GM19438 (cell line): ENCODE results near the gene RABEP2.
"Not testable (repeated sequence)": the region's sequence is repeated elsewhere in the genome, so short reads cannot be mapped to it uniquely, and the experiment has no call there.

ENCODE experiments used
- ATAC-seq: cut with Tn5 transposase; IDR thresholded peaks from one replicate; pipeline ENCODE4 v1.9.1; 2021; ENCODE audit warnings: low read depth; ENCODE audit not compliant: unreplicated experiment

Gene RABEP2

DNA sequence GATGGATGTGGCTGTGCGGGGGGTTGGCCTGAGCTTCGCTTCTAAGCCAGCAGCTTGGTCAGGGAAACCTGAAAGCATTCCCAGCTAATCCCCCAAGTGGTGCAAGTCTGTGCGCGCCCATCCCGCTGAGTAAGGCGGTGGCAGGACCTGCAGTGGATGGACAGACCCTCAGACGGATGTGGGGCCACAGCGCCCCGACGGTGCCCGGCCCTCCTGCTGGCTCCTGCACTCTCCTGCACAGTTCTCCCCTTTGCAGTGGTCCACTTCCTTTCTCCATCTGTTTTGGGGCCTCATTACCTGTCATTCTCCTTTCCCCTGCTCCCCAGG lies 44.5 kb downstream of the RABEP2 start:
- no peak for ATAC-seq

- ATAC-seq = peak; percentile 82
Measured at GRCh38 chr16:28879841-28880588, 45.0 kb downstream of the RABEP2 start.

DNA sequence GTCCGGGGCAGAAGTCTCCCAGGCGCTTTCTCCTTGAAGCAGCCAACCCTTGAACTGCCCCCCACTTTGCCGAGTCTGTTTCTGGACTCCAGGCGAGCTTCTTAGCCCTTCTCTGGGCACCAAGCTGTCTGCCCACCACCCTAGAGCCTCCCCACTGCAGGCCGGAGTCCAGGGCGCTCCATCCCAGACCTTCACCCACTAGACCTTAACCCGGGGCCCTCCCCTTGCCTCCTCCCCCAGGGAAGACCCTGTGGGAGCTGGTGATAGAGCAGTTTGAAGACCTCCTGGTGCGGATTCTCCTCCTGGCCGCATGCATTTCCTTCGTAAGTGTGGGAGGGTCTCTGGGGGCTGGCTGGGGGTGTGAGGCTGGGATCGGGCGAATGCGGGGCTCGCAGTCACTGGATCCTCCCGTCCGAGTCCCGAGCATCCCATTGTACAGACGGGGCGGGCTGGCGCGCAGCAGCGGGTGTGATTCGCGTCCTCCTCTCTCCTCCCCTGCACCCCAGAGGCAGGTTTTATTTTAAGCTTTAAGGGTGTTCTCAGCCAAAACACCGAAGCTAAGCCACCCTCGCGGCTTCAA lies 45.7 kb downstream of the RABEP2 start:
- peak; percentile 37 for ATAC-seq

GRCh38 chr16:28878083-28878926 lies 46.7 kb downstream of the RABEP2 start, which contains the start of gene ATP2A1:
ATP2A1 (plus strand) TSS chr16:28878488; CDS start chr16:28878672, 184 bp downstream.
- no peak for ATAC-seq

DNA sequence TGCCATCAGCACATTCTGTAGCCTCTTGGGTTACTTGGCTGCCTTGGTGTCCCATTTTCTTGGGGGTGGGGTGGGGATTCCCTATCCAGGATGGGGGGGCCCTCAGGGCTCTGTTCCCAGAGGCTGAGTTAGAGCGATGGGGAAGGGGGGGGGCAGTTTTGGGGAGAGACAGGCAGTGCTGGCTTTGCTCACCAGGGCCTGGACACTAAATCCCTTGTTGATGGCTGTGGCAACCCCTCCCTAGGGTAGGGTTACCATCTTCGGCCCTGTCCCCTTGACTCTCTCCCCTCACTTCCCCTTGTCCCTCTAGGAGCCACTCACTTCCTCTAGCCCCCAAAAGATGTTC lies 47.4 kb downstream of the RABEP2 start:
- no peak for ATAC-seq

DNA sequence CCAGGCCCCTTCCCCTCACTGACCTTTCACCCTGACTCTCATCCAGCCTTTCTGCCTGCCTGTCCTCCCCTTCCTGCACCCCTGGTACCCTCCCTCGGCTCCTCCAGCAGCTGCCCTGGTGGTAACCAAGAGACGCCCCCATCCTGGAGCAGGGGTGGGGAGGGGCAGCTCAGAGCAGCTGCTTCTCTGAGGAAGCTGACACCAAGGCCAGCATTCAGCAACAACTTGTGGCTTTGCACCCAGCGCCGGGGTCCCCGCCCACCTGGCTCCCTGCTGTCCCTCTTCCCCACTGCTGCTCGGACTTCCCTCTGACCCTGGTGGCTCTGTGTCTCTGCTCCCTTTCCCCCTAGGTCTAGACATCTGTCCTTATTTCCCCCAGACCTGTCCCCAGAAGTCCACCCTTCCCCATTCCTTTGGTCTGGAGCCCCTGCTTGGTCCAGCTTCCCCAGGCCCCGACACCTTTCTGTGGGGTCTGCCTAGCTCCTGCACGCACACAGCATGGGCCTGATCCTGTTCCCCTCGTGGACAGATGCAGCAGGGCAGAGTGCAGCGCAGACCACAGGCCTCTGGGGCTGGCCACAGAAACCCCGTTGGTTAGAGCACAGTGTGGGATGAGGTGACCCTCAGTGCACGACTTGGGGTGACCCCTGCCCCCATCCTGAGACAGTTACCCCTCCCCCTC lies 47.9 kb downstream of the RABEP2 start:
- ATAC-seq = no peak

DNA sequence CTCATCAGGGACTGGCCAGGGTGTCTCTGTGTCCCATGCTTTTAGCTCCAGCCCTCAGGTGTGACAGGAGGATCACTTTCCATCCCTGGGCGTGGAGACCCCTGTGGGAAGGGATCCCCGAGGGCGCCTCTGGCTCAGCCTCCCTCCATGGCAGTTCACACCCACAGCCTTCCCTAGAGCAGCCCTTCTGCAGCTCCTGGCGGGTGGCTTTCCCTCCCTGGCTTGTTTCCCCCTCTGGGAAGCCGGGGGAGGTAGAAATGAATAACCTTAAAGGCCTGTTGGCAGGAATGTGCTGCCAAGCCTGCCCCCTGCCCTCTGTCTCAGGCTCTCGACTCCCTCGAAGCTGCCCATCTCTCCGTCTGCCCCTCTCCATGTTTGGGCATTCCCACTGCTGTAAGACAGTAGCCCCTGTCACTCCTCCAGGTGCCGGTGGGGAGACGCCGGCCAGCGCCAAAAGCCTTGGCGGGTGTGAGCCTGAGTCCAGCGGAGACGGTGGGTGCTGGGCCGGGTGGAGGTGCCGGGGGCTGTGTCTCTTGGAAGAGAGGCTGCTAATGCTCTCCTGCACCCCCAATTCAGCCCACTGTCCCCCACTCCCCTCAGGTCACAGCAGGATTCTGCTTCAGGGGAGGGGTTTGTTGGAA lies 48.9 kb downstream of the RABEP2 start:
- ATAC-seq = no peak

GRCh38 chr16:28875134-28876018 lies 49.7 kb downstream of the RABEP2 start:
- ATAC-seq = no peak

DNA sequence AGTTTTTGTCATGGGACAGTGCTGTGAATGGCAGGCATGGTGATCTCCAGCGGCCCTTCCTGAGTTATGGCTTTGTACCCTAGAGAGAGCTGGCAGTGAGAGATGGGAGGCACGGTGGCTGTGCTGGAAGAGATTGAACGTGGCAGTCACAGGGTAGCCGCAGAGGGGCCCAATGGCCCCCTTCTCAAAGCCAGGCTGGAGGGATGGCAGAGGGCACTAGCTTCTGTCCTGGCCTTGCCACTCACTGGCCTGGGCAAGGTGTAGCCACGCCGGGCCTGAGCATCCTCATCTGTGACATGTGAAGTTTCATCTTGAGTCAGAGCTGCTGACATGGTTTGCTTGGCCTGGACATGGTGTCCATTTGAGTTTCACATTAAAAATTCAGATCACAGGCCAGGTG lies 50.6 kb downstream of the RABEP2 start:
- no peak for ATAC-seq

- ATAC-seq = no peak
Measured at GRCh38 chr16:28873543-28874201, 51.4 kb downstream of the RABEP2 start.

- no peak for ATAC-seq
Measured at GRCh38 chr16:28872952-28873351, 52.1 kb downstream of the RABEP2 start.

DNA sequence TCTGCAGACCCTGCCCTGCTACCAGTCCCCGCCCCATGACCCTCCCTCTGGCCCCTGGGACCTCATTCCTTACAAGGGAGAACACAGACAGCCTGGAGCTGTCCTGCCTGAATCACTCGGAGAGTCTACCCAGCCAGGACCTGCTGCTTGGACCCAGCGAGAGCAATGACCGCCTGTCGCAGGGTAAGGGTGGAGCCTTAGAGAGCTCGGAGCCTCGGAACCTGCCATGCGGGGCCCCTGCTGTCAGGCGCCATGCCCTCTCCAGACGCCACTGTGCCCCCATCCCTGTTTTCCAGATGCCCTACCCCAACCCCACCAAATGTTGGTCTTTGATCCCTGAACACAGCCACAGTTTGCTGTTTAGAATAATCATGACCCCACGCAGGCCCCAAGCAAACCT lies 55.8 kb downstream of the RABEP2 start:
- ATAC-seq = no peak

DNA sequence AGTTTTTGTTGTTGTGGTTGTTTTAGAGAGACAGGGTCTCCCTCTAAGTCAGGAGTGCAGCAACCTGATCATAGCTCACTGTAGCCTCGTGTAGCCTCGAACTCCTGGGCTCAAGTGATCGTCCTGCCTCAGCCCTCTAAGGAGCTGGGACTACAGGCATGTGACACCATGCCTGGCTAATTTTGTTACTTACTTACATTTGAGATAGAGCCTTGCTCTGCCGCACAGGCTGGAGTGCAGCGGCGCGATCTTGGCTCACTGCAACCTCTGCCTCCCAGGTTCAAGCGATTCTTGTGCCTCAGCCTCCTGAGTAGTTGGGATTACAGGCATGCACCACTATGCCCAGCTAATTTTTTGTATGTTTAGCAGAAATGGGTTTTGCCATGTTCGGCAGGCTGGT lies 57.4 kb downstream of the RABEP2 start:
- ATAC-seq = not testable (repeated sequence)

DNA sequence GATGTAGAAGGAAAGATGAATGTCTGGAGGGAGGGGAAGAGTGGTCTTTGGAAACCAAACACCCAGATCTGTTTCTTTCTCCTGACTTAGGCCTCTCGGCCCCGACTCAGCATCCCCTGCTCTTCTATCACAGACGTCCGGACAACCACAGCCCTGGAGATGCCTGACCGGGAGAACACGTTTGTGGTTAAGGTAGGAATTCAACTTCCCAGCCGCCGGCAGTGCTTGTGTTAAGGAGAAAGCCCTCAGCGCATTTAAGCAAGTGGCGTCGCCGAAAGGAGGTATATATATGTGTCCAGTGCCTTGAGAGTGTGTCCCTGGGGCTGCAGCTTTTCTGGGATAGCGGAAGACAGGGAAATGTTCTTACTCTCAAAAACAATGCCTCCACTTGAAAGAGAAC lies 57.8 kb downstream of the RABEP2 start:
- no peak for ATAC-seq

GRCh38 chr16:28866454-28866804 lies 58.6 kb downstream of the RABEP2 start:
- ATAC-seq = no peak

- no peak for ATAC-seq
Measured at GRCh38 chr16:28865722-28866453, 59.1 kb downstream of the RABEP2 start.

GRCh38 chr16:28865001-28865688 lies 59.9 kb downstream of the RABEP2 start:
- no peak for ATAC-seq
